NCI-H510A (cell line): ENCODE measurements around the gene ZNF304.
"Not testable (repeated sequence)": the region's sequence is repeated elsewhere in the genome, so short reads cannot be mapped to it uniquely, and the experiment has no call there.

Experiments used
- DNase-seq: peaks from one replicate; lab custom pipeline; 2025; lab: John Stamatoyannopoulos, UW

ZNF304 gene

GRCh38 chr19:57362419-57362818 lies 11.3 kb downstream of the ZNF304 start:
- DNase-seq: no peak

GRCh38 chr19:57362997-57363687 lies 12.1 kb downstream of the ZNF304 start, which contains the start of the genes TRAPPC2B and ZNF547:
Gene TRAPPC2B, plus strand, starts transcription at chr19:57363551. Its CDS starts 1,283 bp downstream, at chr19:57364834.
Gene ZNF547, plus strand, starts transcription at chr19:57363551. Its CDS starts 5,005 bp downstream, at chr19:57368556.
- peak; percentile 96 for DNase-seq

GRCh38 chr19:57363688-57364181 lies 12.7 kb downstream of the ZNF304 start:
- DNase-seq: no peak

- no peak for DNase-seq
Observed at GRCh38 chr19:57366776-57367175, 15.7 kb downstream of the ZNF304 start.

GRCh38 chr19:57374179-57374578 lies 23.1 kb downstream of the ZNF304 start:
- no peak for DNase-seq

- not testable (repeated sequence) for DNase-seq
Observed at GRCh38 chr19:57374647-57375046, 23.6 kb downstream of the ZNF304 start.

- no peak for DNase-seq
Observed at GRCh38 chr19:57376151-57376550, 25.1 kb downstream of the ZNF304 start.

- DNase-seq: no peak
Observed at GRCh38 chr19:57377498-57378146, 26.6 kb downstream of the ZNF304 start.

- no peak for DNase-seq
Observed at GRCh38 chr19:57380923-57381322, 29.9 kb downstream of the ZNF304 start.

GRCh38 chr19:57382806-57383488 lies 31.9 kb downstream of the ZNF304 start:
- DNase-seq: no peak

- DNase-seq: no peak
Observed at GRCh38 chr19:57389194-57389729, 38.2 kb downstream of the ZNF304 start.

GRCh38 chr19:57389730-57390598 lies 38.9 kb downstream of the ZNF304 start, which contains the start of gene ZNF548:
Gene ZNF548, plus strand, starts transcription at chr19:57389854. Its CDS starts 246 bp downstream, at chr19:57390100.
- peak; percentile 96 for DNase-seq

GRCh38 chr19:57395710-57396109 lies 44.6 kb downstream of the ZNF304 start:
- DNase-seq: no peak

- no peak for DNase-seq
Observed at GRCh38 chr19:57398868-57399267, 47.8 kb downstream of the ZNF304 start.

- DNase-seq: no peak
Observed at GRCh38 chr19:57403737-57404563, 52.9 kb downstream of the ZNF304 start.

- DNase-seq: no peak
Observed at GRCh38 chr19:57406516-57407123, 55.5 kb downstream of the ZNF304 start.
